CD14-positive monocyte (primary cell): ENCODE results near the gene ARHGAP30. TPM values are rescaled to one million over a fixed set of nuclear protein-coding genes. Genes with fewer than 3 reads are reported as not detected.

Experiments
- DNase-seq, 3 donors: peaks; one replicate each; pipeline ENCODE4 v3.0.0-alpha.2; 2011 to 2022
- H2AFZ ChIP-seq: 2 replicates; pipeline ENCODE4 v1.6.0; 2012; ENCODE audit warnings: mild to moderate bottlenecking, low read depth, low read length, inconsistent platforms; ENCODE audit not compliant: insufficient read depth, poor library complexity, severe bottlenecking
- H3K27ac ChIP-seq, 2 donors: 1 replicate in 1 of 2; 2 replicates in 1 of 2; pipeline ENCODE4 v1.5.1; 2012 to 2013; ENCODE audit warnings: low read length in 2 of 2, control low read depth in 1 of 2, inconsistent platforms in 1 of 2, low read depth in 1 of 2, mild to moderate bottlenecking in 1 of 2
- H3K27me3 ChIP-seq, 2 donors: one replicate each; pipeline versions ENCODE4 v1.6.0 to v1.6.1; 2011 to 2013; ENCODE audit warnings: low read length in 2 of 2; ENCODE audit not compliant: control insufficient read depth in 2 of 2, insufficient read depth in 2 of 2
- H3K36me3 ChIP-seq, 2 donors: replicated peaks in 1 of 2; 1 replicate in 1 of 2; 2 replicates in 1 of 2; pipeline versions ENCODE4 v1.5.1 to v1.6.1; 2012 to 2013; ENCODE audit warnings: low read length in 2 of 2, control low read depth in 1 of 2, inconsistent platforms in 1 of 2, mild to moderate bottlenecking in 1 of 2; ENCODE audit not compliant: insufficient read depth in 2 of 2, control insufficient read depth in 1 of 2
- H3K4me1 ChIP-seq, 2 donors: 1 replicate in 1 of 2; 2 replicates in 1 of 2; pipeline versions ENCODE4 v1.5.1 to v1.6.1; 2012 to 2013; ENCODE audit warnings: low read length in 2 of 2, control low read depth in 1 of 2, inconsistent platforms in 1 of 2, mild to moderate bottlenecking in 1 of 2, moderate library complexity in 1 of 2; ENCODE audit not compliant: insufficient read depth in 2 of 2, control insufficient read depth in 1 of 2
- H3K4me2 ChIP-seq: replicated peaks from 2 replicates; pipeline ENCODE3; 2012; ENCODE audit warnings: low read length, moderate library complexity, mild to moderate bottlenecking; ENCODE audit not compliant: poor library complexity, severe bottlenecking; ENCODE audit errors: extremely low read depth
- H3K4me3 ChIP-seq, 3 experiments: fragments of 200-600 bp in 1 of 3; sonication (generic) in 1 of 3; replicated peaks in 1 of 3; 1 replicate in 2 of 3; 2 replicates in 1 of 3; pipeline ENCODE4 v1.5.1; 2011 to 2013; ENCODE audit warnings: low read length in 3 of 3, mild to moderate bottlenecking in 3 of 3, control low read depth in 2 of 3, low read depth in 2 of 3, inconsistent platforms in 1 of 3, moderate library complexity in 1 of 3
- H3K79me2 ChIP-seq: 2 replicates; pipeline ENCODE4 v1.6.0; 2012; ENCODE audit warnings: mild to moderate bottlenecking, control low read depth, inconsistent platforms, low read length, moderate library complexity; ENCODE audit not compliant: insufficient read depth
- H3K9ac ChIP-seq: 2 replicates; pipeline ENCODE4 v1.6.0; 2017; ENCODE audit warnings: low read length, mild to moderate bottlenecking; ENCODE audit not compliant: insufficient read depth, poor library complexity, severe bottlenecking
- H3K9me3 ChIP-seq, 2 donors: replicated peaks in 1 of 2; 1 replicate in 1 of 2; 2 replicates in 1 of 2; pipeline versions ENCODE4 v1.5.1 to v1.6.1; 2012 to 2013; ENCODE audit warnings: low read length in 2 of 2, control low read depth in 1 of 2; ENCODE audit not compliant: control insufficient read depth in 1 of 2, insufficient read depth in 1 of 2
- H4K20me1 ChIP-seq: 2 replicates; pipeline ENCODE4 v1.6.0; 2012; ENCODE audit warnings: mild to moderate bottlenecking, low read length, control low read depth, moderate library complexity; ENCODE audit not compliant: insufficient read depth
- H3K27ac Mint-ChIP-seq, 7 donors: one replicate each; pipeline ENCODE4 v1.8.0; 2020; ENCODE audit warnings: mild to moderate bottlenecking in 7 of 7, mixed read lengths in 7 of 7, moderate library complexity in 6 of 7, inconsistent platforms in 2 of 7
- H3K27me3 Mint-ChIP-seq, 3 donors: one replicate each; pipeline ENCODE4 v1.8.0; 2021 to 2022; ENCODE audit warnings: low read depth in 3 of 3, mild to moderate bottlenecking in 3 of 3, mixed read lengths in 3 of 3, moderate library complexity in 3 of 3, inconsistent platforms in 1 of 3
- H3K36me3 Mint-ChIP-seq, 2 donors: one replicate each; pipeline ENCODE4 v1.8.0; 2020; ENCODE audit warnings: mixed read lengths in 2 of 2, inconsistent platforms in 1 of 2, mild to moderate bottlenecking in 1 of 2
- H3K4me1 Mint-ChIP-seq: one replicate; pipeline ENCODE4 v1.8.0; 2020; ENCODE audit warnings: mild to moderate bottlenecking, mixed read lengths
- H3K4me3 Mint-ChIP-seq, 2 donors: one replicate each; pipeline ENCODE4 v1.8.0; 2020; ENCODE audit warnings: mild to moderate bottlenecking in 2 of 2, mixed read lengths in 2 of 2, moderate library complexity in 1 of 2
- H3K9me3 Mint-ChIP-seq, 7 donors: one replicate each; pipeline ENCODE4 v1.8.0; 2020 to 2022; ENCODE audit warnings: mixed read lengths in 7 of 7, mild to moderate bottlenecking in 6 of 7, moderate library complexity in 6 of 7, inconsistent platforms in 2 of 7
- WGBS: methylation state at CpG from one replicate; pipeline ENCODE4 v1.1.5; 2013; ENCODE audit warnings: missing lambda C conversion rate; ENCODE audit not compliant: insufficient coverage; 5-methylcytosine and 5-hydroxymethylcytosine counted together
- intact Hi-C, 2 donors: fragments of 100-400 bp; cut with micrococcal nuclease; formaldehyde crosslinking; loops; one replicate each; pipeline versions ENCODE4 v1.15.0 to v1.15.1; 2023
- polyA plus RNA-seq, 3 donors: library from polyadenylated mRNA; depleted of rRNA in 1 of 3; unstranded in 2 of 3; stranded (reverse) in 1 of 3; fragments of 300-500 nt in 2 of 3; fragments of >200 nt in 1 of 3; fragmentation: Illumina TruSeq in 2 of 3; gene quantifications; 1 replicate in 2 of 3; 2 replicates in 1 of 3; pipeline ENCODE4 v1.2.3, GENCODE V29; 2012 to 2021
- TF ChIP-seq, protein P1 (sequence below): fragments of 200-600 bp; IDR thresholded peaks from one replicate; pipeline ENCODE4 v1.8.0; 2022; ENCODE audit warnings: antibody characterized with exemption, mild to moderate bottlenecking

Gene ARHGAP30
- polyA plus RNA-seq, 3 donors: 101 to 140 (median 129) TPM

DNA sequence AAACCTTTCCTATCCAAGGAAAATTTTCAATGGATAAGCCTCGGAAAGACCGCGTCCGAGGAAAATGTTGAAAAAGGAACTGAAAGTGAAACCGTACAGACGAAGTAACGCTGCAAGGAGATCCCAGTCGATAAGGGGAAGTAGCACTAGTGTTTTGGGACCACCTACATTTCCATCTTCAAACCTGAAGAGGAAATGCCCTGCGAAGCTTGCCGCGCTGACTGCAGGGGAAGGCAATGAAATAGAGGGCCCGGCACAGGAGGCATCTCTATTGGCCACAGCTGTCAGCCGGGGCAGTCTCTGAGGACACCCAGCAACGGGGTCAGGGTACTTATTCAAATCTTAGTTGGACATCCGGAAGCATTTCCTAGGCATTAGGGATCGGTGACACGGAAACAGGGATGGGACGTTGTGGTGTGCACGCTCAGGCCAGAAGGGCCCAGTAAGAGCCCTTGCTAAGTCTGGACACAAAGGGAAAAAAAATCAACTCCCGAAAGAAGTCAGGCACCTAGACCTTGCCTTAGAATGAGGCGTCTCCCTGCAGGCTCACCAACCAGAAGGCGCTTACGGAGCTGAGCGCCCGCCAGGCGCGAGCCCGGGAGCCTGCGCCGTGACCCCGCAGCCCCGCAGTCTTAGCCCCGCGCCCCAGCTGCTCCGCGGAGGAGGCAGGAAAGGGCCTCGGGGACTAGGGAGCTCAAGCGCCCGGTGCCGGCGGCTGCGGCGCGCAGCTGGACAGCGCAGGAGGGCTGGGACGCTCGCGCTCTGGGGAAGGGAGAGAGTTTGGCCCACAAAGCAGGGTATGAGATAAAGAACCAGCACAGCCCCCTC is 24.6 kb downstream of the ARHGAP30 start:
- no peaks in the 10 kb centered on the region for H3K9me3 ChIP-seq
- H3K79me2 ChIP-seq: peaks cover 56% of the 10 kb centered on the region
- no peaks in the 10 kb centered on the region for H3K27me3 Mint-ChIP-seq
- peak; percentile 79 to 88 (median 88) for DNase-seq
- 0% methylated on average over 32 of the region's 48 CpGs for WGBS
- H3K36me3 Mint-ChIP-seq: peaks cover 63 to 73% of the 10 kb centered on the region in 2 donors
- H3K4me1 Mint-ChIP-seq: peaks cover 67% of the 10 kb centered on the region
- TF ChIP-seq, protein P1, sequence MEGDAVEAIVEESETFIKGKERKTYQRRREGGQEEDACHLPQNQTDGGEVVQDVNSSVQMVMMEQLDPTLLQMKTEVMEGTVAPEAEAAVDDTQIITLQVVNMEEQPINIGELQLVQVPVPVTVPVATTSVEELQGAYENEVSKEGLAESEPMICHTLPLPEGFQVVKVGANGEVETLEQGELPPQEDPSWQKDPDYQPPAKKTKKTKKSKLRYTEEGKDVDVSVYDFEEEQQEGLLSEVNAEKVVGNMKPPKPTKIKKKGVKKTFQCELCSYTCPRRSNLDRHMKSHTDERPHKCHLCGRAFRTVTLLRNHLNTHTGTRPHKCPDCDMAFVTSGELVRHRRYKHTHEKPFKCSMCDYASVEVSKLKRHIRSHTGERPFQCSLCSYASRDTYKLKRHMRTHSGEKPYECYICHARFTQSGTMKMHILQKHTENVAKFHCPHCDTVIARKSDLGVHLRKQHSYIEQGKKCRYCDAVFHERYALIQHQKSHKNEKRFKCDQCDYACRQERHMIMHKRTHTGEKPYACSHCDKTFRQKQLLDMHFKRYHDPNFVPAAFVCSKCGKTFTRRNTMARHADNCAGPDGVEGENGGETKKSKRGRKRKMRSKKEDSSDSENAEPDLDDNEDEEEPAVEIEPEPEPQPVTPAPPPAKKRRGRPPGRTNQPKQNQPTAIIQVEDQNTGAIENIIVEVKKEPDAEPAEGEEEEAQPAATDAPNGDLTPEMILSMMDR: no peak
- peaks cover 50 to 55% of the 10 kb centered on the region in 2 donors for H3K4me1 ChIP-seq
- peak overlapping the region; percentile 96 for H3K4me2 ChIP-seq
- H3K27me3 ChIP-seq: no peaks in the 10 kb centered on the region
- peak overlapping the region; percentile 88 to 99 for H3K27ac ChIP-seq
- peaks cover 43% of the 10 kb centered on the region for H4K20me1 ChIP-seq
- peak overlapping the region; percentile 61 for H2AFZ ChIP-seq
- peak overlapping the region; percentile 81 to 96 (median 95) for H3K4me3 ChIP-seq
- peak overlapping the region; percentile 99 to 100 (median 100) for H3K27ac Mint-ChIP-seq
- H3K4me3 Mint-ChIP-seq: peak overlapping the region; percentile 99
- intact Hi-C loops: loop anchor here in 1 of 2 donors (1.0 to 5.0 kb wide), 2 partner anchors 25 to 92 kb away; no protein-coding TSS in a partner anchor
- peaks cover 60 to 65% of the 10 kb centered on the region in 2 donors for H3K36me3 ChIP-seq
- no peaks in the 10 kb centered on the region for H3K9me3 Mint-ChIP-seq
- peak overlapping the region; percentile 84 for H3K9ac ChIP-seq

DNA sequence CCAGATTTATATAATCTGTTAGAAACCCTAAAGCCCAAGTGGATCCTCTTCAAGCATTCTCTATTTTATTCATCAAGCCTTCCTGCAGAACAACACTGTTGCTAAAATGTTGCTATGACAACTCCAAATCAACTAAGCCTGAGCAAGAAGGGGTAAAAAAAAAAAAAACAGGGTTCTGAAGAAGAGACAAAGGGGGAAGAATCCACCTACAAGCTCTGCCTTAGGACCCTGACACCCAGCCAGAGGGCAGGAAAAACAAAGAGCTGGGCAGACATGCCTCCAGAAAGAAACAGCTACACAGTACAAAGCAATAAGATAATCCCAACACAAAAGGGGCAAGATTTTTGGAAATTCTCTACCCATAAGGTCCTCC is 25.2 kb downstream of the ARHGAP30 start:
- Histone ChIP-seq H3K4me1 (peaks cover 45 to 51% of the 10 kb centered on the region in 2 donors), H3K27me3 (no peaks in the 10 kb centered on the region), H2AFZ (peak overlapping the region; percentile 61), H3K4me2 (peak overlapping the region; percentile 96), H3K79me2 (peaks cover 55% of the 10 kb centered on the region), H3K4me3 (peak overlapping the region; percentile 81 to 96 (median 95)), H4K20me1 (peaks cover 42% of the 10 kb centered on the region), H3K27ac (peak overlapping the region; percentile 88 to 99), H3K9me3 (no peaks in the 10 kb centered on the region), H3K9ac (peak overlapping the region; percentile 84), H3K36me3 (peaks cover 60 to 65% of the 10 kb centered on the region in 2 donors)
- Mint-ChIP-seq H3K9me3 (no peaks in the 10 kb centered on the region), H3K27me3 (no peaks in the 10 kb centered on the region), H3K27ac (peak overlapping the region; percentile 99 to 100 (median 100)), H3K4me1 (peaks cover 61% of the 10 kb centered on the region), H3K36me3 (peaks cover 63 to 73% of the 10 kb centered on the region in 2 donors), H3K4me3 (peak overlapping the region; percentile 99)
- intact Hi-C loops: loop anchor here in 1 of 2 donors (1.0 kb wide), 1 partner anchor 24 kb away; no protein-coding TSS in a partner anchor
- TF ChIP-seq, protein P1: no peak
- peak in 1 of 3 donors; percentile 32 for DNase-seq
